Measurements from ENCODE around the gene LMTK3. TPM values are rescaled to one million over a fixed set of nuclear protein-coding genes. Genes with fewer than 3 reads are reported as not detected.

LMTK3 gene
- total RNA-seq, 1 experiment from 2014 or later: 15.9 TPM

DNA sequence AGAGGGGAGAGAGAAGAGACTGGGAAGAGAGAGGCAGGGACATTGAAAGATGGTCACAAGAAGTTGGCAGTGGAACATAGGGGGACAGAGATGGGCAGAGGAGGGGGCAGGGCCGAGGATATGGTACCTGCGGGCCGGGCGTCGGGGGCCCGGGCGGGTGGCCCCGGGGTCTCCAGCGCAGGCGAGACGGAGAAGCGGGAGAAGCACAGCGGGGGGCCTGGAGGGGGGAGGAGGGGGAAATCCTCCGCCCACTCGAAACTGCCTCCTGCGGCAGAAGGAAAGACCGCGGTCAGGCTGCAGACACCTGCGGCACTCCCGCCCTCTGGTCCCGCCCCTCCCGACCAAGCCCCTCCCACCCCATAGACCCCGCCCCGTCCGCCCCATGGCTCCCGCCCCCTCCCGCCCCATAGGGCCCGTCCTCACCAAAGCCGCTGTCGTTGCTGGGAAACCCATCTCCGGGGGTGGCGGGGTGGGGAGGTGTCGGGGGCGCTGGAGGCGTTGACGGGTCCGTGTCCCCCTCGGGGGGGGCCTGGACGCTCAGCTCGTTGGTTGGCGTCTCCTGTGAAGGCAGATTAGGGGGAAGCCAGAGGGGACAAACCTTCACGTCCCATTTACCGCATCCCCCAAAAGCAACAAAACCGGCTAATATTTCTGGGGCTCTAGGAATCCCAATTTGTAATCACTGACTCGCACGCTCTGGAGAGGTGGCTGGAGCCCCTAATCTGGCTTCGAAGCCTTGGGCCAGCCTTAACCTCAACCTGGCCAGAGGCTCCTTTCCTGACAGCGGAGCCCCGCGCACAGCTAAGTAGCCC, 20.4 kb downstream of the LMTK3 start (continued):
- TF ChIP-seq ATF6 (CRISPR knock-in tag; IDR thresholded peaks at IDR 0.05) (no peak), HMGXB4 (CRISPR knock-in tag; IDR thresholded peaks at IDR 0.05) (no peak), JUN (CRISPR knock-in tag; IDR thresholded peaks at IDR 0.05) (no peak), RELA (CRISPR knock-in tag; IDR thresholded peaks at IDR 0.05; ENCODE audit: borderline replicate concordance) (no peak), TCF7 (CRISPR knock-in tag; IDR thresholded peaks at IDR 0.05; ENCODE audit: low read depth) (no peak)

DNA sequence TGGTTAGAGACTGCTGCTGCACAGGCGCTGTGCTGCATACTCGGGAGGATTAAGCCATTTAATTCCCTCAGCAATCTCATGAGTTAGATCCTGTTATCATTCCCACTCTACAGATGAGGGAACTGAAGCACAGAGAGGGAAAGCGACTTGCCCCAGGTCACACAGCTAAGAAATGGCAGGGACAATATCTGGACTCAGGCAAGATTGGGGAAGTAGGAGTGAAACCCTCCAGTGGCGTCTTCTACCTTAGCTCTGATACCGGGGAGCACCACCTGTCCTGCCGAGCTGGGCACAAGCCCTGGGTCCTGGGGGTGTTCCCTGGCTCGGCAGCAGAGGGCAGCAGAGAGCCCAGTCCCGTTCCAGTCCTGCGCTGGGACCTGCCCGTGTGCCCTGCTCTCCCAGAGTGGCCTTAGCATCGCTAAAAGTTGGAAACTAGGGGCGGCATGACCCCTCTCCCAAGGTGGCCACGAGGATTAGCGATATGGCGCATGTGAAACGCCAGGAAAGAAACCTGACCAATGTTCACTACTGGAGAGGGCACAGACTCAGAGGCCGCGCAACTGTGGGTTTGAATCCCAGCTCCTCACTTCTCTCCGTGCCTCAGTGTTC, 21.9 kb downstream of the LMTK3 start:
- Mint-ChIP-seq H3K4me1 (peaks cover 28% of the 10 kb centered on the region), H3K27ac (no peak overlapping the region; the same call in 1 of the 2 replicates), H3K9me3 (no peaks in the 10 kb centered on the region), H3K36me3 (no peaks in the 10 kb centered on the region), H3K27me3 (ENCODE audit: low read depth) (peaks cover 26% of the 10 kb centered on the region), H3K4me3 (peak overlapping the region; percentile 60)
- ATAC-seq: peak; percentile 7
- POLR2A ChIA-PET: interaction anchor here (0.8 to 2.4 kb wide), 5 partner anchors 75 to 168 kb away, joined by 3 to 11 read pairs (median 4); a partner anchor contains a TSS
- CTCF ChIA-PET: interaction anchor here (0.5 to 3.5 kb wide), 53 partner anchors 8 to 1134 kb away, joined by 3 to 122 read pairs (median 5); partner anchors contain the start of genes EMP3, FAM83E, GRIN2D and GRWD1
- DNase-seq (ENCODE audit: low spot score): peak; percentile 96
- TF ChIP-seq, protein P1, sequence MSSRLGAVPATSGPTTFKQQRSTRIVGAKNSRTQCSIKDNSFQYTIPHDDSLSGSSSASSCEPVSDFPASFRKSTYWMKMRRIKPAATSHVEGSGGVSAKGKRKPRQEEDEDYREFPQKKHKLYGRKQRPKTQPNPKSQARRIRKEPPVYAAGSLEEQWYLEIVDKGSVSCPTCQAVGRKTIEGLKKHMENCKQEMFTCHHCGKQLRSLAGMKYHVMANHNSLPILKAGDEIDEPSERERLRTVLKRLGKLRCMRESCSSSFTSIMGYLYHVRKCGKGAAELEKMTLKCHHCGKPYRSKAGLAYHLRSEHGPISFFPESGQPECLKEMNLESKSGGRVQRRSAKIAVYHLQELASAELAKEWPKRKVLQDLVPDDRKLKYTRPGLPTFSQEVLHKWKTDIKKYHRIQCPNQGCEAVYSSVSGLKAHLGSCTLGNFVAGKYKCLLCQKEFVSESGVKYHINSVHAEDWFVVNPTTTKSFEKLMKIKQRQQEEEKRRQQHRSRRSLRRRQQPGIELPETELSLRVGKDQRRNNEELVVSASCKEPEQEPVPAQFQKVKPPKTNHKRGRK (CRISPR knock-in tag; IDR thresholded peaks at IDR 0.05; ENCODE audit: borderline replicate concordance): no peak
- TF ChIP-seq, protein P2, sequence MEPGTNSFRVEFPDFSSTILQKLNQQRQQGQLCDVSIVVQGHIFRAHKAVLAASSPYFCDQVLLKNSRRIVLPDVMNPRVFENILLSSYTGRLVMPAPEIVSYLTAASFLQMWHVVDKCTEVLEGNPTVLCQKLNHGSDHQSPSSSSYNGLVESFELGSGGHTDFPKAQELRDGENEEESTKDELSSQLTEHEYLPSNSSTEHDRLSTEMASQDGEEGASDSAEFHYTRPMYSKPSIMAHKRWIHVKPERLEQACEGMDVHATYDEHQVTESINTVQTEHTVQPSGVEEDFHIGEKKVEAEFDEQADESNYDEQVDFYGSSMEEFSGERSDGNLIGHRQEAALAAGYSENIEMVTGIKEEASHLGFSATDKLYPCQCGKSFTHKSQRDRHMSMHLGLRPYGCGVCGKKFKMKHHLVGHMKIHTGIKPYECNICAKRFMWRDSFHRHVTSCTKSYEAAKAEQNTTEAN (CRISPR knock-in tag; IDR thresholded peaks at IDR 0.05): no peak
- TF ChIP-seq ZNF396 (CRISPR knock-in tag; IDR thresholded peaks at IDR 0.05; ENCODE audit: borderline replicate concordance) (no peak), NR1H2 (CRISPR knock-in tag; IDR thresholded peaks at IDR 0.05) (no peak), ZNF263 (CRISPR knock-in tag; IDR thresholded peaks at IDR 0.05; ENCODE audit: low read depth) (peak; percentile 75), CTCF (IDR thresholded peaks at IDR 0.05) (peak; percentile 97), PRDM15 (CRISPR knock-in tag; IDR thresholded peaks at IDR 0.05) (peak; percentile 18; the same call in 1 of the 2 replicates), ZNF121 (CRISPR knock-in tag; IDR thresholded peaks at IDR 0.05) (peak; percentile 83)
- TF ChIP-seq, protein P3, sequence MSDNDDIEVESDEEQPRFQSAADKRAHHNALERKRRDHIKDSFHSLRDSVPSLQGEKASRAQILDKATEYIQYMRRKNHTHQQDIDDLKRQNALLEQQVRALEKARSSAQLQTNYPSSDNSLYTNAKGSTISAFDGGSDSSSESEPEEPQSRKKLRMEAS (CRISPR knock-in tag; IDR thresholded peaks at IDR 0.05): 0 out of 2 replicates have a peak, but pooled peaks have one; percentile 1
- TF ChIP-seq, protein P4, sequence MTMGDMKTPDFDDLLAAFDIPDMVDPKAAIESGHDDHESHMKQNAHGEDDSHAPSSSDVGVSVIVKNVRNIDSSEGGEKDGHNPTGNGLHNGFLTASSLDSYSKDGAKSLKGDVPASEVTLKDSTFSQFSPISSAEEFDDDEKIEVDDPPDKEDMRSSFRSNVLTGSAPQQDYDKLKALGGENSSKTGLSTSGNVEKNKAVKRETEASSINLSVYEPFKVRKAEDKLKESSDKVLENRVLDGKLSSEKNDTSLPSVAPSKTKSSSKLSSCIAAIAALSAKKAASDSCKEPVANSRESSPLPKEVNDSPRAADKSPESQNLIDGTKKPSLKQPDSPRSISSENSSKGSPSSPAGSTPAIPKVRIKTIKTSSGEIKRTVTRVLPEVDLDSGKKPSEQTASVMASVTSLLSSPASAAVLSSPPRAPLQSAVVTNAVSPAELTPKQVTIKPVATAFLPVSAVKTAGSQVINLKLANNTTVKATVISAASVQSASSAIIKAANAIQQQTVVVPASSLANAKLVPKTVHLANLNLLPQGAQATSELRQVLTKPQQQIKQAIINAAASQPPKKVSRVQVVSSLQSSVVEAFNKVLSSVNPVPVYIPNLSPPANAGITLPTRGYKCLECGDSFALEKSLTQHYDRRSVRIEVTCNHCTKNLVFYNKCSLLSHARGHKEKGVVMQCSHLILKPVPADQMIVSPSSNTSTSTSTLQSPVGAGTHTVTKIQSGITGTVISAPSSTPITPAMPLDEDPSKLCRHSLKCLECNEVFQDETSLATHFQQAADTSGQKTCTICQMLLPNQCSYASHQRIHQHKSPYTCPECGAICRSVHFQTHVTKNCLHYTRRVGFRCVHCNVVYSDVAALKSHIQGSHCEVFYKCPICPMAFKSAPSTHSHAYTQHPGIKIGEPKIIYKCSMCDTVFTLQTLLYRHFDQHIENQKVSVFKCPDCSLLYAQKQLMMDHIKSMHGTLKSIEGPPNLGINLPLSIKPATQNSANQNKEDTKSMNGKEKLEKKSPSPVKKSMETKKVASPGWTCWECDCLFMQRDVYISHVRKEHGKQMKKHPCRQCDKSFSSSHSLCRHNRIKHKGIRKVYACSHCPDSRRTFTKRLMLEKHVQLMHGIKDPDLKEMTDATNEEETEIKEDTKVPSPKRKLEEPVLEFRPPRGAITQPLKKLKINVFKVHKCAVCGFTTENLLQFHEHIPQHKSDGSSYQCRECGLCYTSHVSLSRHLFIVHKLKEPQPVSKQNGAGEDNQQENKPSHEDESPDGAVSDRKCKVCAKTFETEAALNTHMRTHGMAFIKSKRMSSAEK (CRISPR knock-in tag; IDR thresholded peaks at IDR 0.05; ENCODE audit: borderline replicate concordance): no peak

Measured in WTC11 (cell line).